ENCODE data around the gene SLC7A9. TPM values are rescaled to one million over a fixed set of nuclear protein-coding genes. Genes with fewer than 3 reads are reported as not detected.

The SLC7A9 gene
- total and polyA plus RNA-seq, 2 of the 13 experiments (the other 11 are each of a cell fraction or from before 2014, with no cell fraction given) = 4.7 to 8.3 TPM

- Histone ChIP-seq H3K79me2 (ENCODE audit: insufficient read depth, low read length) (no peaks in the 10 kb centered on the region), H2AFZ (ENCODE audit: low read length) (no peak overlapping the region), H4K20me1 (ENCODE audit: insufficient read depth, low read length) (no peaks in the 10 kb centered on the region), H3K4me3 (replicated peaks in 1 of 3; ENCODE audit: insufficient read depth in 1 of 3, low read depth in 2 of 3, low read length in 3 of 3) (no peak overlapping the region), H3K27ac (ENCODE audit: extremely low read length, insufficient read depth, low read length) (no peak overlapping the region), H3K9ac (ENCODE audit: insufficient read depth, low read depth, low read length) (no peak overlapping the region), H3K4me1 (ENCODE audit: insufficient read depth, low read length) (peaks cover 43% of the 10 kb centered on the region), H3K36me3 (replicated peaks in 1 of 2; ENCODE audit: control insufficient read depth in 1 of 2, insufficient read depth in 2 of 2, low read length in 2 of 2) (no peaks in the 10 kb centered on the region), H3K9me3 (ENCODE audit: low read length) (no peaks in the 10 kb centered on the region), H3K27me3 (ENCODE audit: control insufficient read depth in 1 of 2, insufficient read depth in 2 of 2, low read length in 2 of 2) (peaks cover 3 to 16% of the 10 kb centered on the region in 2 experiments; a peak in 4 of 5 replicates), H3K4me2 (ENCODE audit: low read depth, low read length) (no peak overlapping the region)
- ATAC-seq (no peak), FAIRE-seq (no peak), DNase-seq (ENCODE audit: low spot score) (no peak)
- in situ Hi-C loops (cut with HindIII; ENCODE audit: extremely low pct_ligation_motif_present, low pct_unique_long_range_greater_than_20kb) (no loop called here), intact Hi-C loops (cut with micrococcal nuclease; ENCODE audit: unreplicated experiment) (no loop called here)
- ChIA-PET CTCF (ENCODE audit: low intra/inter-chr PET ratio, low total read pairs) (no interaction called here), POLR2A (no interaction called here)
- BruUV-seq (replicated peaks) = no TSS peak
- WGBS (ENCODE audit: low lambda C conversion rate) = 45% methylated on average over 6 of the region's 6 CpGs
- TF ChIP-seq ELF3 (CRISPR knock-in tag; IDR thresholded peaks at IDR 0.05) = no peak
- TF ChIP-seq NFRKB (IDR thresholded peaks at IDR 0.05) = no peak
- TF ChIP-seq ZFYVE20 (CRISPR knock-in tag; IDR thresholded peaks at IDR 0.05; ENCODE audit: borderline replicate concordance, low read depth) = no peak
- TF ChIP-seq ZNF34 (CRISPR knock-in tag; IDR thresholded peaks at IDR 0.05; ENCODE audit: borderline replicate concordance) = no peak
Measured at GRCh38 chr19:32814624-32815023, 54.9 kb downstream of the SLC7A9 start.

- no peak for ATAC-seq
- no peak for TF ChIP-seq ATF5 (CRISPR knock-in tag; IDR thresholded peaks at IDR 0.05; ENCODE audit: low read depth)
- TF ChIP-seq THRA (CRISPR knock-in tag; IDR thresholded peaks at IDR 0.05; ENCODE audit: borderline replicate concordance) = no peak
- TF ChIP-seq ARNT (IDR thresholded peaks at IDR 0.05) = no peak
- no peak for TF ChIP-seq ZNF687 (CRISPR knock-in tag; IDR thresholded peaks at IDR 0.05)
- no peak for TF ChIP-seq KAT2B (IDR thresholded peaks at IDR 0.05; ENCODE audit: borderline replicate concordance, low read depth, low read length)
- TF ChIP-seq E2F1 (CRISPR knock-in tag; IDR thresholded peaks at IDR 0.05) = no peak
- no peak for TF ChIP-seq ZNF850 (CRISPR knock-in tag; conservative IDR thresholded peaks at IDR 0.05)
Measured at GRCh38 chr19:32813862-32814425, 55.6 kb downstream of the SLC7A9 start.

More at GRCh38 chr19:32813862-32814425, 55.6 kb downstream of the SLC7A9 start:
- no TSS peak for BruUV-seq (replicated peaks)
- no peaks in the 10 kb centered on the region for H3K79me2 ChIP-seq (ENCODE audit: insufficient read depth, low read length)
- no peak overlapping the region for H3K9ac ChIP-seq (ENCODE audit: insufficient read depth, low read depth, low read length)
- H3K9me3 ChIP-seq (ENCODE audit: low read length) = no peaks in the 10 kb centered on the region
- H2AFZ ChIP-seq (ENCODE audit: low read length) = no peak overlapping the region
- H4K20me1 ChIP-seq (ENCODE audit: insufficient read depth, low read length) = no peaks in the 10 kb centered on the region
- H3K4me3 ChIP-seq (replicated peaks in 1 of 3; ENCODE audit: insufficient read depth in 1 of 3, low read depth in 2 of 3, low read length in 3 of 3) = no peak overlapping the region; a peak in 1 of 6 replicates
- in situ Hi-C loops (cut with HindIII; ENCODE audit: extremely low pct_ligation_motif_present, low pct_unique_long_range_greater_than_20kb) = no loop called here
- no peak overlapping the region for H3K27ac ChIP-seq (ENCODE audit: extremely low read length, insufficient read depth, low read length)
- intact Hi-C loops (cut with micrococcal nuclease; ENCODE audit: unreplicated experiment) = no loop called here
- WGBS (ENCODE audit: low lambda C conversion rate) = 32% methylated on average over 14 of the region's 15 CpGs
- ChIA-PET CTCF (ENCODE audit: low intra/inter-chr PET ratio, low total read pairs) (no interaction called here), POLR2A (no interaction called here)
- FAIRE-seq = no peak
- H3K36me3 ChIP-seq (replicated peaks in 1 of 2; ENCODE audit: control insufficient read depth in 1 of 2, insufficient read depth in 2 of 2, low read length in 2 of 2) = no peaks in the 10 kb centered on the region
- H3K27me3 ChIP-seq (ENCODE audit: control insufficient read depth in 1 of 2, insufficient read depth in 2 of 2, low read length in 2 of 2) = peaks cover 7 to 22% of the 10 kb centered on the region in 2 experiments; a peak in 4 of 5 replicates
- no peak for DNase-seq (ENCODE audit: low spot score)
- no peak overlapping the region for H3K4me2 ChIP-seq (ENCODE audit: low read depth, low read length)
- H3K4me1 ChIP-seq (ENCODE audit: insufficient read depth, low read length) = peaks cover 42% of the 10 kb centered on the region
